ENCODE measurements around the gene SERPINA9.
"Not testable (repeated sequence)": the region's sequence is repeated elsewhere in the genome, so short reads cannot be mapped to it uniquely, and the experiment has no call there.

Gene SERPINA9, protein sequence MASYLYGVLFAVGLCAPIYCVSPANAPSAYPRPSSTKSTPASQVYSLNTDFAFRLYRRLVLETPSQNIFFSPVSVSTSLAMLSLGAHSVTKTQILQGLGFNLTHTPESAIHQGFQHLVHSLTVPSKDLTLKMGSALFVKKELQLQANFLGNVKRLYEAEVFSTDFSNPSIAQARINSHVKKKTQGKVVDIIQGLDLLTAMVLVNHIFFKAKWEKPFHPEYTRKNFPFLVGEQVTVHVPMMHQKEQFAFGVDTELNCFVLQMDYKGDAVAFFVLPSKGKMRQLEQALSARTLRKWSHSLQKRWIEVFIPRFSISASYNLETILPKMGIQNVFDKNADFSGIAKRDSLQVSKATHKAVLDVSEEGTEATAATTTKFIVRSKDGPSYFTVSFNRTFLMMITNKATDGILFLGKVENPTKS
- 0 reads per million in 2 donors for total RNA-seq

- no peak for DNase-seq
Observed at GRCh38 chr14:94476023-94476422, at the start of gene SERPINA9. Gene SERPINA9 (minus strand): TSS chr14:94476197. CDS start chr14:94469840, 6,357 bp downstream.

DNA sequence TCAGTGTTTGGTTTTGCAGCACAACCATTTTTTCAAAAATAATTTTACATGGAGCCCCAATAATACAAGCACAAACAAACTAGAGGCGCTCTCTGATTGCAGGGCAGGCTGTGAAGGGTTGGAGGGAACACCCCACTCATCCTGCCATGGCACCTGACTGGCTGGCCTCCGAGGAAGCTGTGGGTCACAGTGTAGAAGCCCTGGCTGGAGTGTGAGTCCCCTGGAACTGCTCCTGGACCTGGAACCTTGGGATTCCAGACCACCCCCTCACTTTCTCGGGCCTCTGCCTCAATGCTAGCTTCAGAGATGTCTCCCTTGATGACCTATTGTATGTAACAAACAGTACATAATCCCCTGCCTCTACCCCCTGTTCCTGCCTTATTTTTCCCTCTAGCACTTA lies 48.1 kb upstream of the SERPINA9 start:
- no peak for DNase-seq

GRCh38 chr14:94523265-94523664 lies 47.3 kb upstream of the SERPINA9 start:
- DNase-seq: no peak

GRCh38 chr14:94522115-94522724 lies 46.2 kb upstream of the SERPINA9 start:
- no peak for DNase-seq

- DNase-seq: no peak
Observed at GRCh38 chr14:94521375-94522114, 45.5 kb upstream of the SERPINA9 start.

GRCh38 chr14:94517641-94518257 lies 41.8 kb upstream of the SERPINA9 start:
- no peak for DNase-seq

- no peak for DNase-seq
Observed at GRCh38 chr14:94517248-94517640, 41.2 kb upstream of the SERPINA9 start.

GRCh38 chr14:94515856-94516255 lies 39.9 kb upstream of the SERPINA9 start:
- DNase-seq: no peak

DNA sequence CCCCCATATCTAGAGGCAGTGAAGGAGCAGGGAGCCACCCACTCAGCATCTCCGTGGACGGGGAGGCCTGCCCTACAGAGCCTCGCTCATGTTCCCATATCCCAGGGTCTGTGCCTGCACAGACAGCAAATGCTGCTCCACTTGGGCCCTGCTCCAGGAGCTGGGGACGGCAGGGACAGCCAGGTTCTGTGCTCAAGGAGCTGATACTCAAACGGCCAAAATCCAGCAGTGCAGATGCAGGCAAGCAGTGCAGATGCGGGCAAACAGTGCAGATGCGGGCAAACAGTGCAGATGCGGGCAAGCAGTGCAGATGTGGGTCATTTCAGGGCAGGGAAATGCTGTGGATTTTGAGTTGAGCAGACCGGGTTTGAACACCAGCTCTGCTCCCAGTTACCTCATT lies 39.4 kb upstream of the SERPINA9 start:
- no peak for DNase-seq

DNA sequence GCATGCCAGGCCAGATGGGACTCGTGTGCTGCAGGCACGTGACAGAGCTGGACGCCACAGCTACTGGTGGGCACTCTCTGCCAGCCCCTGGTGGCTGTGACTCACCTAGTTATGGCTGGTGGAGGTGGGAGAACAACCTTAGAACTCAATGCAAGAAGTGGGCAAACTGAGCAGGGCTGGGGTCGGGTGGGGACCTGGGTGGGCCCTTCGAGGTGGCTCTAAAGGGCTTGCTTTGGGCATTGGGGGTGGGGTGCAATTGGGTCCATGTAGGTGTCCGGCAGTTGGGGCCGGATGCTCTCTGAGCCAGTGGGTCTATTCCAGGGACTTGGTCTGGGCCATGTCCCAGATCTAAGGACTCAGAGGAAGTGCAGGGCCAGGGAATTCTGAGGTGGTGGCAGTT lies 38.4 kb upstream of the SERPINA9 start:
- no peak for DNase-seq

DNA sequence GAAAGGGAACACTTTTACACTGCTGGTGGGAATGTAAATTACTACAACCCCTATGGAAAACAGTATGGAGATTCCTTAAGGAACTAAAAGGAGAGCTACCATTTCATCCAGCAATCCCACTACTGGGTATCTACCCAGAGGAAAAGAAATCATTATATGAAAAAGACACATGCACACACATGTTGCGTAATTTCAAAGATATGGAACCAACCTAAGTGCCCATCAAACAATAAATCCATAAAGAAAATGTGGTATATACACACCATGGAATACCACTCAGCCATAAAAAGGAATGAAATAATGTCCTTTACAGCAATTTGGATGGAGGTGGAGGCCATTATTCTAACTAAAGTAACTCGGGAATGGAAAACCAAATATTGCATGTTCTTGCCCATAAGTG lies 34.5 kb upstream of the SERPINA9 start:
- DNase-seq: not testable (repeated sequence)

- DNase-seq: no peak
Observed at GRCh38 chr14:94509356-94509755, 33.4 kb upstream of the SERPINA9 start, which contains the start of gene SERPINA12. Gene SERPINA12 (minus strand): TSS chr14:94509469. CDS start chr14:94498397, 11,072 bp downstream.

- DNase-seq: no peak
Observed at GRCh38 chr14:94505641-94506040, 29.6 kb upstream of the SERPINA9 start.

- no peak for DNase-seq
Observed at GRCh38 chr14:94505206-94505605, 29.2 kb upstream of the SERPINA9 start.

DNA sequence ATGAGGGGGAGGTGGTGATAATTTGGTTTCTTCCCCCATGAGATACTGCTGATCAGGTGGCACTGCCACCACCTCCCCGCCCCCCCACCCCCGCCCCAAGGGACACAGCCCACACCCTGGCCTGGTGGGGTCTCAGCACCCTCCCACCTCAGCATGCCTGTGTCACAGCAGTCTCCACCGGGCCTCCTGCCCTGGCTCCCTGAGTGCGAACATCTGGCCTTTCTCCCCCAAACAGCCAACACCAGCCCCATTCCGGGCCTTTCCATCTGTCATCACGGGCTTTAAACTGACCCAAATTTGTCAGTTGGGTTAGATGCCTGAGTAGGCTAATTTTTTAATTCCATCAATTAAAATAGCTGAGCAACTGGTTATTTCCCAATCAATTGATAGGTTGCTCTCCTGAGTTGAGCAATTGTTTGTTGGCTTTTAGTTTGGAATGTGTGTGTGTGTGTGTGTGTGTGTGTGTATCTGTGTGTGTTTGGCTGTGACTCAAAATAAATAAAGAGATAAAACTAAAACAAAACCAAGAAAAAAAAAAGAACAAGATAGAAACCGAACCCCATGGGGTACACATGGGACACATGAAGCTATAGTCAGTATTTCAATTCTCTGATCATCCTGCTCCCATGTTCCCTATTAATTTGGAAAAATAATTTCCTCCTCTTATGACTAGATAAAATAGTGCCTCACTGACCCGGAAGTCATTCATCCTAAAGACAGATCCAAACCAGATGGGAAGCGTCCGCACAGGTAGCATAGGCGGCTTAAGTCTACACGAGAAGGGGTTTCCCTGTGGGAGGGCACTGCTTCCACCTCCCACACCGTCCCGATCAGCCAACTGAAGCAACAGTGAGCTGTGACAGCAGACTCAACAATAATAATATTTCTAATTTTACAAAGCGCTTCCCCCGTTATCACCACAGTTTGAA lies 25.9 kb upstream of the SERPINA9 start:
- no peak for DNase-seq

DNA sequence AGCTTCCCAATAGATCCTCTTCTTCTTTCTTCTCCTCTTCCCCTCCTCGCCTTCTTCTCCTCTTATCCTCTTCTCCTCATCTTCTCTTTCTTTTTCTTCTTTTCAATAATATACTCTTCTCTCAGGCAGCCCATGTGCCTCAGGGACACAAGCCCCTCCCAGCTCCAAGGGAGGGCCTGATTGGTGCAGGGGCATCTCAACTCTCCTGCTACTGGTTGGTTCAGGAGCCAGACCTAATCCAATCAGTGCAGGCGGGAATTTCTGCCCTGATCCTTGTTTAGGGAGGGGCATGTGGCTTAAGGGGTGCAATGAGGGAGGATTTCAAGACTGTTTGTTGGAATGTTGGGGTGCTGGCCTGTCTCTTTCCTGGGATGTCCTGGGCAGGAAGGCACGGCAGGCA lies 24.3 kb upstream of the SERPINA9 start:
- DNase-seq: no peak

DNA sequence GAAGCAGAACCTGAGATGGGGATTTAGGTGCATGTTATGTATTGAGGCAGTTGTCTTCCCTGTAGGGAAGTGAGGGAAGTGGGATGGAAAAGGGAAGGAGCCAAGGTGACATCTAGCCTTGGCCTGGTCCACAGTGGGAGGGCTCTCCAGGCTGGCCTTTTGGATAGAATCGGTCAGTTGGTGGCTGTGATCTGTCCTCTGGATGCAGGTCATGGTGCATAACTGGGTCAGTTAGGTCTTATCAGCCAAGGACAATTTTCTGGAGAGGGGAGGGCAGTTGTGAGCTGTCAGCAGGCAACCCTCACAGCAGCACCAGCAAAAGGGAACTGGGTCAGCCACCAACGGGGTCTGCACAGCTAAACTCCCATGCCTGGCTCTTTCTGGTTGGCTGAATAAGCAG lies 23.7 kb upstream of the SERPINA9 start:
- DNase-seq: no peak

- DNase-seq: no peak
Observed at GRCh38 chr14:94498215-94498614, 22.2 kb upstream of the SERPINA9 start.

DNA sequence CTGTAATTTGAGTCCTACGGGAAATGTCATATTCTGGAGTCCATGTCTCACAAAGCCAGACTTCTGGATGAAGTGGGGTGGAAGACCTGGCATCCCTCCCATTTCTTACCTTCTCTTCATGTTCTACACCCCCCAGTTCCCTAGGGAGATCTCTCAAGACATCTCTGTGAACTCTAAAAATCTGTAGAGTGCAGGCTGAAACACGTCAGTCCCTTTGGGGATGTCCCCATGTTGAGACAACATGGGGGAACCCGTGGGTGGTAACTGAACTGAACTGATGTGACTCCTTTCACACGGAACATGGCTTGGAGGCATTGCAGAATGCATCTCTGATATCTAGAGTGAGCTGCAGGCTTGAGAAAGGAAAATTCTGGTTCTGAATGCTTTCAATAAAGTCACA lies 18.1 kb upstream of the SERPINA9 start:
- no peak for DNase-seq

- no peak for DNase-seq
Observed at GRCh38 chr14:94491511-94491910, 15.5 kb upstream of the SERPINA9 start.

DNA sequence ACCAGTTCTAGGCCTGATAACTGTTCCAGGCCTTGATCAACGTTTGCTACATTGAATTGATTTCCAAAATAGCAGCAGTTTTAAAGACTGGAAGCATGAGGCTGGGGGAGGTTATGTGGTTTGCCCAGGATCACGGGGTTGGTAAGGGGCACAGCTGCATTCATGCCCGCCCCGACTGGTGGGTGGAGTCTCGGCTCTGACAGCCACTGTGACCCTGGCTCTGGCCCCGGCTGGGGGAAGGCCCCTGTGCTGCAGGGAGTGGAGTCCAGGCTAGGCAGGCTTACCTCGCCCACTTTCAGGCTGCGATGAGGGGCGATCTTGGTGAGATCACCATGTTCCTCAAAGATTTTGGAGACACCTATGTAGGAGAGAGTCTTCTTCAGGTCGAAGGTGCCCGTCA lies 13.3 kb upstream of the SERPINA9 start:
- DNase-seq: no peak

DNA sequence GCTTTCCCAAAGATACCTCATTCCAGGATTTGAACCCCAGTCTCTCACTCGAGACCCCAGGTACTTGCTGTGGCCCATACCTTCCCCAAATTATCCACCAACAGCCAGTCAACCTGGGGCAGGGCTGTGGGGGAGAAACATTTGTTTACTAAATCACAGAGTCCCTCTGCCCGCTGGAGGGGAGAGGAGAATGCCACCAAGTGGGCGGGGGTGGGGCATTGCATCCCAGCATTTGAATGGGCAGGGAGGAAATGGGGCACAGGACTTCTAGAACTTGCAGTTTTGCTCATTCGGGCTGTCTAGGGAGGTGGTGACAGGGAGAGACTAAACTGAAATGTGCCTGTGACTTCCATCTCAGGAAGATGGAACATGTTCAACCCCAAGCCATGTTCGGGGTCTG lies 10.9 kb upstream of the SERPINA9 start:
- DNase-seq: no peak

All from T-helper 2 cell (primary cell).